ENCODE results near the gene HTR3A.

Gene HTR3A

GRCh38 chr11:113971506-113972195 is 3.3 kb upstream of the HTR3A start:
- Histone ChIP-seq H3K27me3 (no peaks in the 10 kb centered on the region), H3K9me3 (no peaks in the 10 kb centered on the region), H3K36me3 (no peaks in the 10 kb centered on the region), H3K4me1 (peaks cover 30% of the 10 kb centered on the region), H3K4me3 (ENCODE audit: low read depth, low read length) (no peak overlapping the region)
- DNase-seq = peak; percentile 62
- TF ChIP-seq CTCF (IDR thresholded peaks at IDR 0.05; ENCODE audit: low read depth, low read length) = no peak

GRCh38 chr11:113977071-113977490 is 2.2 kb downstream of the HTR3A start:
- Histone ChIP-seq H3K4me1 (peaks cover 26% of the 10 kb centered on the region), H3K36me3 (no peaks in the 10 kb centered on the region), H3K4me3 (ENCODE audit: low read depth, low read length) (no peak overlapping the region), H3K9me3 (no peaks in the 10 kb centered on the region), H3K27me3 (no peaks in the 10 kb centered on the region)
- TF ChIP-seq CTCF (IDR thresholded peaks at IDR 0.05; ENCODE audit: low read depth, low read length) = no peak
- no peak for DNase-seq

- H3K36me3 ChIP-seq = no peaks in the 10 kb centered on the region
- H3K27me3 ChIP-seq = no peaks in the 10 kb centered on the region
- no peak overlapping the region for H3K4me3 ChIP-seq (ENCODE audit: low read depth, low read length)
- no peak for TF ChIP-seq CTCF (IDR thresholded peaks at IDR 0.05; ENCODE audit: low read depth, low read length)
- H3K9me3 ChIP-seq = no peaks in the 10 kb centered on the region
- DNase-seq = no peak
- peaks cover 20% of the 10 kb centered on the region for H3K4me1 ChIP-seq
These were observed 2.8 kb downstream of the HTR3A start for GRCh38 chr11:113977701-113978100.

GRCh38 chr11:113979431-113979830 is 4.5 kb downstream of the HTR3A start:
- Histone ChIP-seq H3K4me3 (ENCODE audit: low read depth, low read length) (no peak overlapping the region), H3K36me3 (no peaks in the 10 kb centered on the region), H3K27me3 (no peaks in the 10 kb centered on the region), H3K9me3 (no peaks in the 10 kb centered on the region), H3K4me1 (peaks cover 13% of the 10 kb centered on the region)
- TF ChIP-seq CTCF (IDR thresholded peaks at IDR 0.05; ENCODE audit: low read depth, low read length) = no peak
- DNase-seq = no peak

GRCh38 chr11:113980785-113981184 is 5.9 kb downstream of the HTR3A start:
- peaks cover 2% of the 10 kb centered on the region; the same call in 1 of the 2 replicates for H3K4me1 ChIP-seq
- no peak overlapping the region for H3K4me3 ChIP-seq (ENCODE audit: low read depth, low read length)
- H3K9me3 ChIP-seq = no peaks in the 10 kb centered on the region
- H3K27me3 ChIP-seq = no peaks in the 10 kb centered on the region
- no peaks in the 10 kb centered on the region for H3K36me3 ChIP-seq
- DNase-seq = no peak
- no peak for TF ChIP-seq CTCF (IDR thresholded peaks at IDR 0.05; ENCODE audit: low read depth, low read length)

GRCh38 chr11:113982306-113982705 is 7.4 kb downstream of the HTR3A start:
- Histone ChIP-seq H3K36me3 (no peaks in the 10 kb centered on the region), H3K4me1 (no peaks in the 10 kb centered on the region), H3K27me3 (no peaks in the 10 kb centered on the region), H3K9me3 (no peaks in the 10 kb centered on the region), H3K4me3 (ENCODE audit: low read depth, low read length) (no peak overlapping the region)
- DNase-seq = no peak
- TF ChIP-seq CTCF (IDR thresholded peaks at IDR 0.05; ENCODE audit: low read depth, low read length) = no peak
